Heart left ventricle (tissue), 13 donors: ENCODE data around the gene HMG20B.

Experiments used
- CTCF ChIP-seq, 12 donors: fragments of 200-600 bp; sonication (generic) in 4 of 12; IDR thresholded peaks; one replicate each; pipeline versions ENCODE4 v1.5.0 to v1.8.0; 2018 to 2022; ENCODE audit warnings: antibody characterized with exemption in 12 of 12, mild to moderate bottlenecking in 5 of 12
- POLR2A ChIP-seq, 2 donors: fragments of 450-650 bp; IDR thresholded peaks; one replicate each; pipeline ENCODE4 v1.6.1; 2017; ENCODE audit warnings: antibody characterized with exemption in 2 of 2, mild to moderate bottlenecking in 2 of 2, moderate library complexity in 2 of 2
- donor health status: ischemic (EF 13 %, LVEDD 7.1; RV severe dilation, severe dysfunction).
- donor health status: DM: no; HTN: yes; CAD: no.
- donor health status: DM: no; HTN: no; CAD: no.
- donor health status: ischemic (EF 25% LVEDD 6.9; RV normal size, moderate dysfunction).
- donor health status: ischemic (EF 25% LVEDD 5.7; RV mildly dilated, moderate dysfunction).
- donor health status: ischemic (EF 35%, LVEDD 5.7; RV mildly dilated, moderate dysfunction).
- donor health status: nonischemic (EF 11% LVEDD 7.7; RV severe dilation, severe dysfunction).
- donor health status: DM: yes; HTN: yes; CAD: no.
- donor health status: PGD.
- donor health status: ischemic (EF 29% LVEDD 5.4; RV normal size, mild dysfunction).
- donor health status: nonischemic (EF 23%, LVEDD 6.1; RV moderate dilation, normal function).

- TF ChIP-seq POLR2A (IDR thresholded peaks at IDR 0.05) (no peak), CTCF (IDR thresholded peaks at IDR 0.05) (no peak)
Measured at GRCh38 chr19:3550947-3551791, 21.6 kb upstream of the HMG20B start.
